ENCODE measurements around the gene RTN4RL1. TPM values are rescaled to one million over a fixed set of nuclear protein-coding genes. Genes with fewer than 3 reads are reported as not detected.

The RTN4RL1 gene
- total RNA-seq, 1 donor from 2014 or later = 11.5 TPM

GRCh38 chr17:2019723-2020122 is 5.4 kb downstream of the RTN4RL1 start:
- Histone ChIP-seq H3K4me1 (peaks cover 0 to 15% of the 10 kb centered on the region in 2 donors), H3K27me3 (no peaks in the 10 kb centered on the region), H3K27ac (no peak overlapping the region), H3K4me3 (no peak overlapping the region), H3K9me3 (no peaks in the 10 kb centered on the region), H3K36me3 (no peaks in the 10 kb centered on the region)
- intact Hi-C loops (cut with DNase I) = no loop called here
- DNase-seq (ENCODE audit: low spot score in 2 of 2) = no peak
- TF ChIP-seq, protein P1, sequence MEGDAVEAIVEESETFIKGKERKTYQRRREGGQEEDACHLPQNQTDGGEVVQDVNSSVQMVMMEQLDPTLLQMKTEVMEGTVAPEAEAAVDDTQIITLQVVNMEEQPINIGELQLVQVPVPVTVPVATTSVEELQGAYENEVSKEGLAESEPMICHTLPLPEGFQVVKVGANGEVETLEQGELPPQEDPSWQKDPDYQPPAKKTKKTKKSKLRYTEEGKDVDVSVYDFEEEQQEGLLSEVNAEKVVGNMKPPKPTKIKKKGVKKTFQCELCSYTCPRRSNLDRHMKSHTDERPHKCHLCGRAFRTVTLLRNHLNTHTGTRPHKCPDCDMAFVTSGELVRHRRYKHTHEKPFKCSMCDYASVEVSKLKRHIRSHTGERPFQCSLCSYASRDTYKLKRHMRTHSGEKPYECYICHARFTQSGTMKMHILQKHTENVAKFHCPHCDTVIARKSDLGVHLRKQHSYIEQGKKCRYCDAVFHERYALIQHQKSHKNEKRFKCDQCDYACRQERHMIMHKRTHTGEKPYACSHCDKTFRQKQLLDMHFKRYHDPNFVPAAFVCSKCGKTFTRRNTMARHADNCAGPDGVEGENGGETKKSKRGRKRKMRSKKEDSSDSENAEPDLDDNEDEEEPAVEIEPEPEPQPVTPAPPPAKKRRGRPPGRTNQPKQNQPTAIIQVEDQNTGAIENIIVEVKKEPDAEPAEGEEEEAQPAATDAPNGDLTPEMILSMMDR (IDR thresholded peaks at IDR 0.05) = no peak

- Histone ChIP-seq H3K9me3 (no peaks in the 10 kb centered on the region), H3K27me3 (no peaks in the 10 kb centered on the region), H3K4me1 (peaks cover 0 to 15% of the 10 kb centered on the region in 2 donors), H3K36me3 (no peaks in the 10 kb centered on the region), H3K27ac (no peak overlapping the region), H3K4me3 (no peak overlapping the region)
- intact Hi-C loops (cut with DNase I) = no loop called here
- DNase-seq (ENCODE audit: low spot score in 2 of 2) = no peak
- TF ChIP-seq, protein P1 (IDR thresholded peaks at IDR 0.05) = no peak
Measured at GRCh38 chr17:2018716-2019510, 6.2 kb downstream of the RTN4RL1 start.

GRCh38 chr17:2017274-2017941 is 7.7 kb downstream of the RTN4RL1 start:
- TF ChIP-seq, protein P1 (IDR thresholded peaks at IDR 0.05) = no peak
- no peaks in the 10 kb centered on the region for H3K36me3 ChIP-seq
- no peak for DNase-seq (ENCODE audit: low spot score in 2 of 2)
- H3K27me3 ChIP-seq = no peaks in the 10 kb centered on the region
- H3K9me3 ChIP-seq = no peaks in the 10 kb centered on the region
- no peak overlapping the region for H3K4me3 ChIP-seq
- H3K27ac ChIP-seq = no peak overlapping the region
- intact Hi-C loops (cut with DNase I) = no loop called here
- H3K4me1 ChIP-seq = peaks cover 0 to 24% of the 10 kb centered on the region in 2 donors

- Histone ChIP-seq H3K27me3 (no peaks in the 10 kb centered on the region), H3K4me3 (no peak overlapping the region), H3K9me3 (no peaks in the 10 kb centered on the region), H3K4me1 (peaks cover 3 to 31% of the 10 kb centered on the region in 2 donors), H3K36me3 (no peaks in the 10 kb centered on the region), H3K27ac (no peak overlapping the region)
- TF ChIP-seq, protein P1 (IDR thresholded peaks at IDR 0.05) = no peak
- no peak for DNase-seq (ENCODE audit: low spot score in 2 of 2)
- intact Hi-C loops (cut with DNase I) = no loop called here
Measured at GRCh38 chr17:2016494-2016893, 8.6 kb downstream of the RTN4RL1 start.

GRCh38 chr17:2015314-2015713 is 9.8 kb downstream of the RTN4RL1 start:
- TF ChIP-seq, protein P1 (IDR thresholded peaks at IDR 0.05) = no peak
- intact Hi-C loops (cut with DNase I) = no loop called here
- no peaks in the 10 kb centered on the region for H3K9me3 ChIP-seq
- no peak overlapping the region for H3K27ac ChIP-seq
- H3K4me3 ChIP-seq = no peak overlapping the region
- peaks cover 4 to 34% of the 10 kb centered on the region in 2 donors for H3K4me1 ChIP-seq
- H3K36me3 ChIP-seq = no peaks in the 10 kb centered on the region
- no peaks in the 10 kb centered on the region for H3K27me3 ChIP-seq
- no peak for DNase-seq (ENCODE audit: low spot score in 2 of 2)

Measured in ascending aorta (tissue), 2 donors.